Natural killer cell (primary cell): ENCODE measurements around the gene DOCK2. TPM values are rescaled to one million over a fixed set of nuclear protein-coding genes. Genes with fewer than 3 reads are reported as not detected.

Experiments used
- ATAC-seq, 3 donors: fragments of 150-1000 bp in 2 of 3; fragments of 200-7000 bp in 1 of 3; cut with Tn5 transposase; 1 replicate in 1 of 3; 2 replicates in 2 of 3; pipeline ENCODE4 v1.10.0; 2021; ENCODE audit warnings: mild to moderate bottlenecking in 2 of 3, moderate library complexity in 2 of 3
- DNase-seq, 2 donors: peaks; one replicate each; pipeline versions ENCODE4 v3.0.0 to v3.0.0-alpha.2; 2013 to 2021; ENCODE audit warnings: mixed read lengths in 1 of 2
- H3K27ac ChIP-seq: one replicate; pipeline ENCODE4 v1.5.1; 2013; ENCODE audit warnings: mild to moderate bottlenecking, low read length
- H3K27me3 ChIP-seq: one replicate; pipeline ENCODE4 v1.6.1; 2013; ENCODE audit warnings: low read length; ENCODE audit not compliant: control insufficient read depth, insufficient read depth
- H3K36me3 ChIP-seq: one replicate; pipeline ENCODE4 v1.6.1; 2013; ENCODE audit warnings: low read length; ENCODE audit not compliant: control insufficient read depth, insufficient read depth
- H3K4me1 ChIP-seq: one replicate; pipeline ENCODE4 v1.6.1; 2013; ENCODE audit warnings: low read length; ENCODE audit not compliant: control insufficient read depth, insufficient read depth
- H3K4me3 ChIP-seq: one replicate; pipeline ENCODE4 v1.5.1; 2013; ENCODE audit warnings: low read length
- H3K9me3 ChIP-seq: one replicate; pipeline ENCODE4 v1.6.1; 2013; ENCODE audit warnings: low read length; ENCODE audit not compliant: control insufficient read depth, insufficient read depth
- H3K27ac Mint-ChIP-seq, 2 donors: one replicate each; pipeline ENCODE4 v1.8.0; 2022; ENCODE audit warnings: mild to moderate bottlenecking in 2 of 2, mixed read lengths in 2 of 2, moderate library complexity in 1 of 2
- H3K27me3 Mint-ChIP-seq, 2 donors: one replicate each; pipeline ENCODE4 v1.8.0; 2022; ENCODE audit warnings: low read depth in 2 of 2, mixed read lengths in 2 of 2
- H3K36me3 Mint-ChIP-seq: one replicate; pipeline ENCODE4 v1.8.0; 2022; ENCODE audit warnings: mixed read lengths
- H3K4me1 Mint-ChIP-seq, 2 donors: one replicate each; pipeline ENCODE4 v1.8.0; 2022; ENCODE audit warnings: mixed read lengths in 2 of 2
- H3K4me3 Mint-ChIP-seq: one replicate; pipeline ENCODE4 v1.8.0; 2022; ENCODE audit warnings: mild to moderate bottlenecking, moderate library complexity, mixed read lengths
- H3K9me3 Mint-ChIP-seq, 2 donors: one replicate each; pipeline ENCODE4 v1.8.0; 2022; ENCODE audit warnings: mixed read lengths in 2 of 2
- CTCF ChIP-seq: fragments of 200-600 bp; IDR thresholded peaks from one replicate; pipeline ENCODE4 v1.8.0; 2022; ENCODE audit warnings: antibody characterized with exemption
- WGBS: methylation state at CpG from one replicate; pipeline ENCODE4 v1.1.7; 2013; ENCODE audit warnings: missing lambda C conversion rate; ENCODE audit not compliant: insufficient coverage; 5-methylcytosine and 5-hydroxymethylcytosine counted together
- intact Hi-C: fragments of 100-400 bp; cut with micrococcal nuclease; formaldehyde crosslinking; loops from one replicate; pipeline ENCODE4 v1.14.2; 2022
- total RNA-seq, 4 donors: library from RNA; stranded (reverse); fragments of 120-200 nt in 1 of 4; gene quantifications; one replicate each; pipeline versions ENCODE4 v1.2.3 to v1.2.4, GENCODE V29; 2013 to 2022

The DOCK2 gene
- total RNA-seq, 3 donors from 2014 or later (not counting 1 experiment from before 2014, with no cell fraction given): 317 to 361 (median 320) TPM

- Mint-ChIP-seq H3K4me1 (no peaks in the 10 kb centered on the region), H3K9me3 (peaks cover 0 to 4% of the 10 kb centered on the region in 2 donors), H3K27ac (no peak overlapping the region), H3K27me3 (peaks cover 15 to 53% of the 10 kb centered on the region in 2 donors), H3K4me3 (no peak overlapping the region), H3K36me3 (no peaks in the 10 kb centered on the region)
- WGBS: 88% methylated on average over 7 of the region's 7 CpGs
- Histone ChIP-seq H3K27ac (no peak overlapping the region), H3K36me3 (no peaks in the 10 kb centered on the region), H3K9me3 (no peaks in the 10 kb centered on the region), H3K4me3 (no peak overlapping the region), H3K4me1 (no peaks in the 10 kb centered on the region), H3K27me3 (no peaks in the 10 kb centered on the region)
- ATAC-seq (no peak), DNase-seq (no peak)
- no peak for TF ChIP-seq CTCF
- intact Hi-C loops: no loop called here
These were observed 484.2 kb downstream of the DOCK2 start for GRCh38 chr5:170121321-170121720.

GRCh38 chr5:170126061-170126460 is 489.0 kb downstream of the DOCK2 start:
- DNase-seq (no peak), ATAC-seq (no peak)
- no peak for TF ChIP-seq CTCF
- H3K4me3 ChIP-seq: no peak overlapping the region
- H3K4me1 ChIP-seq: no peaks in the 10 kb centered on the region
- H3K9me3 Mint-ChIP-seq: peaks cover 0 to 6% of the 10 kb centered on the region in 2 donors
- WGBS: 100% methylated on average over 1 of the region's 1 CpG
- no peaks in the 10 kb centered on the region for H3K27me3 ChIP-seq
- no peak overlapping the region for H3K4me3 Mint-ChIP-seq
- no peak overlapping the region for H3K27ac Mint-ChIP-seq
- no peaks in the 10 kb centered on the region for H3K4me1 Mint-ChIP-seq
- no peaks in the 10 kb centered on the region for H3K9me3 ChIP-seq
- intact Hi-C loops: no loop called here
- H3K36me3 Mint-ChIP-seq: no peaks in the 10 kb centered on the region
- H3K27me3 Mint-ChIP-seq: peaks cover 15 to 66% of the 10 kb centered on the region in 2 donors
- H3K36me3 ChIP-seq: no peaks in the 10 kb centered on the region
- no peak overlapping the region for H3K27ac ChIP-seq

- Histone ChIP-seq H3K27me3 (no peaks in the 10 kb centered on the region), H3K27ac (no peak overlapping the region), H3K4me3 (no peak overlapping the region), H3K36me3 (no peaks in the 10 kb centered on the region), H3K4me1 (no peaks in the 10 kb centered on the region), H3K9me3 (no peaks in the 10 kb centered on the region)
- TF ChIP-seq CTCF: no peak
- ATAC-seq (no peak), DNase-seq (no peak)
- 90% methylated on average over 1 of the region's 1 CpG for WGBS
- Mint-ChIP-seq H3K27ac (no peak overlapping the region), H3K4me1 (no peaks in the 10 kb centered on the region), H3K9me3 (peaks cover 0 to 6% of the 10 kb centered on the region in 2 donors), H3K4me3 (no peak overlapping the region), H3K36me3 (no peaks in the 10 kb centered on the region), H3K27me3 (peaks cover 15 to 63% of the 10 kb centered on the region in 2 donors)
- intact Hi-C loops: no loop called here
These were observed 489.6 kb downstream of the DOCK2 start for GRCh38 chr5:170126626-170127025.

- 77% methylated on average over 2 of the region's 3 CpGs for WGBS
- peaks cover 14 to 68% of the 10 kb centered on the region in 2 donors for H3K27me3 Mint-ChIP-seq
These were observed 494.2 kb downstream of the DOCK2 start for GRCh38 chr5:170131235-170131634.

More at GRCh38 chr5:170131235-170131634, 494.2 kb downstream of the DOCK2 start:
- ATAC-seq (no peak), DNase-seq (no peak)
- Histone ChIP-seq H3K36me3 (no peaks in the 10 kb centered on the region), H3K27me3 (peaks cover 2% of the 10 kb centered on the region), H3K4me3 (no peak overlapping the region), H3K4me1 (no peaks in the 10 kb centered on the region), H3K27ac (no peak overlapping the region), H3K9me3 (no peaks in the 10 kb centered on the region)
- Mint-ChIP-seq H3K9me3 (peaks cover 0 to 3% of the 10 kb centered on the region in 2 donors), H3K4me1 (no peaks in the 10 kb centered on the region), H3K36me3 (no peaks in the 10 kb centered on the region), H3K4me3 (no peak overlapping the region), H3K27ac (no peak overlapping the region)
- intact Hi-C loops: no loop called here
- TF ChIP-seq CTCF: no peak
